ENCODE data around the gene ACHE.
"Not testable (repeated sequence)": the region's sequence is repeated elsewhere in the genome, so short reads cannot be mapped to it uniquely, and the experiment has no call there.

The ACHE gene

GRCh38 chr7:100921039-100921438 lies 25.4 kb upstream of the ACHE start:
- in situ Hi-C loops (cut with MboI; ENCODE audit: low sequenced_read_pairs, unreplicated experiment): no loop called here
- no peak for DNase-seq (ENCODE audit: low spot score)
- no peak for TF ChIP-seq CTCF (IDR thresholded peaks at IDR 0.05; ENCODE audit: borderline replicate concordance, control extremely low read depth, extremely low read depth, insufficient read depth, missing control alignments)

- in situ Hi-C loops (cut with MboI; ENCODE audit: low sequenced_read_pairs, unreplicated experiment); DNase-seq (ENCODE audit: low spot score): not testable (repeated sequence)
These were observed 24.2 kb upstream of the ACHE start for GRCh38 chr7:100919779-100920437.

- in situ Hi-C loops (cut with MboI; ENCODE audit: low sequenced_read_pairs, unreplicated experiment); DNase-seq (ENCODE audit: low spot score): not testable (repeated sequence)
These were observed 23.6 kb upstream of the ACHE start for GRCh38 chr7:100919335-100919734.

- in situ Hi-C loops (cut with MboI; ENCODE audit: low sequenced_read_pairs, unreplicated experiment): no loop called here
- DNase-seq (ENCODE audit: low spot score): no peak
- no peak for TF ChIP-seq CTCF (IDR thresholded peaks at IDR 0.05; ENCODE audit: borderline replicate concordance, control extremely low read depth, extremely low read depth, insufficient read depth, missing control alignments)
These were observed 19.3 kb upstream of the ACHE start for GRCh38 chr7:100914879-100915447.

- in situ Hi-C loops (cut with MboI; ENCODE audit: low sequenced_read_pairs, unreplicated experiment): no loop called here
- no peak for DNase-seq (ENCODE audit: low spot score)
These were observed 18.7 kb upstream of the ACHE start for GRCh38 chr7:100914208-100914878.

GRCh38 chr7:100911484-100911883 lies 15.8 kb upstream of the ACHE start:
- no peak for DNase-seq (ENCODE audit: low spot score)
- TF ChIP-seq CTCF (IDR thresholded peaks at IDR 0.05; ENCODE audit: borderline replicate concordance, control extremely low read depth, extremely low read depth, insufficient read depth, missing control alignments): no peak
- in situ Hi-C loops (cut with MboI; ENCODE audit: low sequenced_read_pairs, unreplicated experiment): no loop called here

More at GRCh38 chr7:100914208-100914878, 18.7 kb upstream of the ACHE start:
- TF ChIP-seq CTCF (IDR thresholded peaks at IDR 0.05; ENCODE audit: borderline replicate concordance, control extremely low read depth, extremely low read depth, insufficient read depth, missing control alignments): no peak

GRCh38 chr7:100910443-100910842 lies 14.8 kb upstream of the ACHE start:
- DNase-seq (ENCODE audit: low spot score); in situ Hi-C loops (cut with MboI; ENCODE audit: low sequenced_read_pairs, unreplicated experiment): not testable (repeated sequence)

GRCh38 chr7:100908512-100908911 lies 12.8 kb upstream of the ACHE start:
- DNase-seq (ENCODE audit: low spot score): no peak
- no peak for TF ChIP-seq CTCF (IDR thresholded peaks at IDR 0.05; ENCODE audit: borderline replicate concordance, control extremely low read depth, extremely low read depth, insufficient read depth, missing control alignments)
- in situ Hi-C loops (cut with MboI; ENCODE audit: low sequenced_read_pairs, unreplicated experiment): loop anchor here (5.0 to 10.0 kb wide), 2 partner anchors 46 to 149 kb away; no protein-coding TSS in a partner anchor
